ENCODE results near the gene THEMIS.

DNA sequence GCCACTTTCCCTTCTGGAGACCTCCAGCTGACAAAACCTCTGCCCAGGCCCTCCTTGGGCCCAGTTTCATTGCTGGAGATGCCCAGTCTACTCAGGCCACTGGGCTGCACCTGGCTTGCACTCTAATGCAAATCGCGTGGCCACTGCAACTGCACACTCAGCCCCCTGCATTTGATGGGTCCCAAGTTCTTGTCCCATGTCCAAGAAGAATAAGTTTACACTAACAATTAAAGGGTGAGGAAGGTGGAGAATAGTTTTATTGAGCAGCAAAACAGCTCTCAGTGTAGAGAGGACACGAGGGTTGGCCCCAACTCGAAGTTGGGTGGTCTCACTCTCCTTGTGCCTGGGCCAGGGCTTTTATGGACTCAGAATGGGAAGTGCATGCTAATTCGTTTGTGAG is 31.9 kb upstream of the THEMIS start:
- TF ChIP-seq, protein P1, sequence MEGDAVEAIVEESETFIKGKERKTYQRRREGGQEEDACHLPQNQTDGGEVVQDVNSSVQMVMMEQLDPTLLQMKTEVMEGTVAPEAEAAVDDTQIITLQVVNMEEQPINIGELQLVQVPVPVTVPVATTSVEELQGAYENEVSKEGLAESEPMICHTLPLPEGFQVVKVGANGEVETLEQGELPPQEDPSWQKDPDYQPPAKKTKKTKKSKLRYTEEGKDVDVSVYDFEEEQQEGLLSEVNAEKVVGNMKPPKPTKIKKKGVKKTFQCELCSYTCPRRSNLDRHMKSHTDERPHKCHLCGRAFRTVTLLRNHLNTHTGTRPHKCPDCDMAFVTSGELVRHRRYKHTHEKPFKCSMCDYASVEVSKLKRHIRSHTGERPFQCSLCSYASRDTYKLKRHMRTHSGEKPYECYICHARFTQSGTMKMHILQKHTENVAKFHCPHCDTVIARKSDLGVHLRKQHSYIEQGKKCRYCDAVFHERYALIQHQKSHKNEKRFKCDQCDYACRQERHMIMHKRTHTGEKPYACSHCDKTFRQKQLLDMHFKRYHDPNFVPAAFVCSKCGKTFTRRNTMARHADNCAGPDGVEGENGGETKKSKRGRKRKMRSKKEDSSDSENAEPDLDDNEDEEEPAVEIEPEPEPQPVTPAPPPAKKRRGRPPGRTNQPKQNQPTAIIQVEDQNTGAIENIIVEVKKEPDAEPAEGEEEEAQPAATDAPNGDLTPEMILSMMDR (IDR thresholded peaks at IDR 0.05), result no peak
- TF ChIP-seq POLR2AphosphoS5 (IDR thresholded peaks at IDR 0.05; ENCODE audit: insufficient read depth in 1 of 2, low read depth in 1 of 2), result no peak
- no peak for TF ChIP-seq POLR2A (IDR thresholded peaks at IDR 0.05)
